ENCODE results near the gene UGT2B7. TPM values are rescaled to one million over a fixed set of nuclear protein-coding genes. Genes with fewer than 3 reads are reported as not detected.

UGT2B7 gene
- total RNA-seq, 1 experiment from 2014 or later = not detected

DNA sequence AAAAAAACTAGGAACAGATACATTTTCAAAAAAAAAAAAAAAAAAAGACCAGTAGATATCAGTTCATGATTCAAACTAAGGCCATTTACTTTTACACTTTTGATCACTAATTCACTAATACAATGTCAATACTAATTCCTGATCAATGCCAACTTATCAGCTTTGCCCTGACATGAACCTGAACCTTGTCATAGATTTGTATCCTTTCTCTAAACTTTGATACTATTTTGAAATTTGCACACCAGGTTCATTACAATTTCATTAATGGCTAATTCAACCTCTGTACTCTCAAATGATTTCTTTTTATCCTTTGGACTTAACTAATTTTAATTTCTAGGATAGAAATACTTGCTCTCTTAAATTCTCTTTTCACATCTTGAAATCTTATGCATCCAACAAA is 37.7 kb downstream of the UGT2B7 start:
- no TSS peak for BruUV-seq (replicated peaks)
- Mint-ChIP-seq H3K4me3 (ENCODE audit: unreplicated experiment) (no peak overlapping the region), H3K9me3 (ENCODE audit: unreplicated experiment) (no peaks in the 10 kb centered on the region), H3K36me3 (ENCODE audit: insufficient read depth, unreplicated experiment) (no peaks in the 10 kb centered on the region), H3K4me1 (ENCODE audit: insufficient read depth, unreplicated experiment) (no peaks in the 10 kb centered on the region), H3K27me3 (ENCODE audit: insufficient read depth, unreplicated experiment) (no peaks in the 10 kb centered on the region), H3K27ac (ENCODE audit: low read depth, unreplicated experiment) (no peak overlapping the region)
- TF ChIP-seq, protein P1, sequence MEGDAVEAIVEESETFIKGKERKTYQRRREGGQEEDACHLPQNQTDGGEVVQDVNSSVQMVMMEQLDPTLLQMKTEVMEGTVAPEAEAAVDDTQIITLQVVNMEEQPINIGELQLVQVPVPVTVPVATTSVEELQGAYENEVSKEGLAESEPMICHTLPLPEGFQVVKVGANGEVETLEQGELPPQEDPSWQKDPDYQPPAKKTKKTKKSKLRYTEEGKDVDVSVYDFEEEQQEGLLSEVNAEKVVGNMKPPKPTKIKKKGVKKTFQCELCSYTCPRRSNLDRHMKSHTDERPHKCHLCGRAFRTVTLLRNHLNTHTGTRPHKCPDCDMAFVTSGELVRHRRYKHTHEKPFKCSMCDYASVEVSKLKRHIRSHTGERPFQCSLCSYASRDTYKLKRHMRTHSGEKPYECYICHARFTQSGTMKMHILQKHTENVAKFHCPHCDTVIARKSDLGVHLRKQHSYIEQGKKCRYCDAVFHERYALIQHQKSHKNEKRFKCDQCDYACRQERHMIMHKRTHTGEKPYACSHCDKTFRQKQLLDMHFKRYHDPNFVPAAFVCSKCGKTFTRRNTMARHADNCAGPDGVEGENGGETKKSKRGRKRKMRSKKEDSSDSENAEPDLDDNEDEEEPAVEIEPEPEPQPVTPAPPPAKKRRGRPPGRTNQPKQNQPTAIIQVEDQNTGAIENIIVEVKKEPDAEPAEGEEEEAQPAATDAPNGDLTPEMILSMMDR (IDR thresholded peaks at IDR 0.05; ENCODE audit: unreplicated experiment) = no peak
- CTCF ChIA-PET = no interaction called here
- no peak for DNase-seq (ENCODE audit: unreplicated experiment)
- intact Hi-C loops (cut with micrococcal nuclease) = no loop called here
- POLR2A ChIA-PET = interaction anchor here (0.7 kb wide), 1 partner anchor 463 kb away, joined by 4 read pairs; no protein-coding TSS in a partner anchor

DNA sequence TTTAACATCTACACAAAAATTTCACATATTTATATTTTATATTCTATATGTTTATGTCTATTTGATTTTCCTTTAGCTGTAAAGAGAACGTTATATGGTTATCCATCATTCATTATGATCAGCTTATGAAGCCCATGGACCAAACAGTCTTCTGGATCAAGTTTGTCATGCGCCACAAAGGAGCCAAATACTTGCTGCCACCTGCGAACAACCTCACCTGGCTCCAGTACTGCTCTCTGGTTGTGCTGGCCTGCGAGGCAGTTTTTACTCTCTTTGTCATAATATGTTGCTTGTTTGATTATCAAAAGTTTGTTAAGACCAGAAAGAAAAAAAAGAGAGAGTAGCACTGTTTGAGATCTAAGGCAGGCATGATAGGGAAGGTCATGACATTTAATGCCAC is 38.2 kb downstream of the UGT2B7 start:
- CTCF ChIA-PET = no interaction called here
- Mint-ChIP-seq H3K27ac (ENCODE audit: low read depth, unreplicated experiment) (no peak overlapping the region), H3K4me3 (ENCODE audit: unreplicated experiment) (no peak overlapping the region), H3K36me3 (ENCODE audit: insufficient read depth, unreplicated experiment) (no peaks in the 10 kb centered on the region), H3K4me1 (ENCODE audit: insufficient read depth, unreplicated experiment) (no peaks in the 10 kb centered on the region), H3K9me3 (ENCODE audit: unreplicated experiment) (no peaks in the 10 kb centered on the region), H3K27me3 (ENCODE audit: insufficient read depth, unreplicated experiment) (no peaks in the 10 kb centered on the region)
- no TSS peak for BruUV-seq (replicated peaks)
- intact Hi-C loops (cut with micrococcal nuclease) = no loop called here
- POLR2A ChIA-PET = interaction anchor here (0.7 kb wide), 1 partner anchor 464 kb away, joined by 4 read pairs; no protein-coding TSS in a partner anchor
- no peak for DNase-seq (ENCODE audit: unreplicated experiment)
- TF ChIP-seq, protein P1 (IDR thresholded peaks at IDR 0.05; ENCODE audit: unreplicated experiment) = no peak

DNA sequence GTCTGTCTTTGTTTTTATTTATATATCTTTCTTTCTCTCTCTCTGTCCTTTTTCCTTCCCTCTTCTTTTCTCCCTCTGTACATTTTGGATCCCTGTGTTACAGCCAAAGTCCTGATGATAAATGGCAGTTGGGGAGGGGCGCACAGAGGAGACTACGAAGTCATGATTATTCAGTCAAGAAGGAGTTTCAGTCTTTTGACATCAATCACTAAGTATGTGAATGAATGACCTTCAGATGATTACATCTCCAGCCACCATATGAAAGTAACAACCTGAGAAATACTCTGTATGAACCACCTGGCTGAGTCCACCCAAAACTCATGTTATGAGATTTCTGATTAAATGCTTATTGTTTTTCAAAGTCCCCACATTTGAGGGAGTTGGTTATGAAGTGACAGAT is 45.0 kb downstream of the UGT2B7 start:
- TF ChIP-seq, protein P1 (IDR thresholded peaks at IDR 0.05; ENCODE audit: unreplicated experiment) = no peak
- POLR2A ChIA-PET = no interaction called here
- no peaks in the 10 kb centered on the region for H3K9me3 Mint-ChIP-seq (ENCODE audit: unreplicated experiment)
- no peaks in the 10 kb centered on the region for H3K36me3 Mint-ChIP-seq (ENCODE audit: insufficient read depth, unreplicated experiment)
- no peaks in the 10 kb centered on the region for H3K27me3 Mint-ChIP-seq (ENCODE audit: insufficient read depth, unreplicated experiment)
- intact Hi-C loops (cut with micrococcal nuclease) = no loop called here
- CTCF ChIA-PET = no interaction called here
- H3K27ac Mint-ChIP-seq (ENCODE audit: low read depth, unreplicated experiment) = no peak overlapping the region
- no TSS peak for BruUV-seq (replicated peaks)
- no peaks in the 10 kb centered on the region for H3K4me1 Mint-ChIP-seq (ENCODE audit: insufficient read depth, unreplicated experiment)
- no peak for DNase-seq (ENCODE audit: unreplicated experiment)
- H3K4me3 Mint-ChIP-seq (ENCODE audit: unreplicated experiment) = no peak overlapping the region

DNA sequence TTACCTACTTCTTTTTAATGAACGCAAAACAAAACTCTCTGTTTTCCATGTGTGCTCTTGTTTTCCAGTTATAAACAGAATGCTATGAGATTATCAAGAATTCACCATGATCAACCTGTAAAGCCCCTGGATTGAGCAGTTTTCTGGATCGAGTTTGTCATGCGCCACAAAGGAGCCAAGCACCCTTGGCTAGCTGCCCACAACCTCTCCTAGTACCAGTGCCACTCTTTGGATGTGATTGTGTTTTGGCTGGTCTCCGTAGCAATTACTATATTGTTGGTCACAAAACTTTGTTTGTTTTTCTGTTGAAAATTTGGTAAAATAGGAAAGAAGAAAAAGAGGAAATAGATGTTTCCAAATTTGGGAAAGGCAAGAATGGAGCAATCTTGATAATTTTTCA is 51.1 kb downstream of the UGT2B7 start:
- Mint-ChIP-seq H3K4me1 (ENCODE audit: insufficient read depth, unreplicated experiment) (no peaks in the 10 kb centered on the region), H3K36me3 (ENCODE audit: insufficient read depth, unreplicated experiment) (no peaks in the 10 kb centered on the region), H3K4me3 (ENCODE audit: unreplicated experiment) (no peak overlapping the region), H3K9me3 (ENCODE audit: unreplicated experiment) (no peaks in the 10 kb centered on the region), H3K27me3 (ENCODE audit: insufficient read depth, unreplicated experiment) (no peaks in the 10 kb centered on the region), H3K27ac (ENCODE audit: low read depth, unreplicated experiment) (no peak overlapping the region)
- TF ChIP-seq, protein P1 (IDR thresholded peaks at IDR 0.05; ENCODE audit: unreplicated experiment) = no peak
- BruUV-seq (replicated peaks) = no TSS peak
- POLR2A ChIA-PET = no interaction called here
- intact Hi-C loops (cut with micrococcal nuclease) = no loop called here
- no peak for DNase-seq (ENCODE audit: unreplicated experiment)
- CTCF ChIA-PET = interaction anchor here (0.6 kb wide), 1 partner anchor 110 kb away, joined by 3 read pairs; no protein-coding TSS in a partner anchor
